ENCODE results near the gene CELF4.

CELF4 gene

GRCh38 chr18:37441821-37442220 is 123.8 kb downstream of the CELF4 start:
- DNase-seq (ENCODE audit: low read depth, low spot score): no peak
- ChIA-PET POLR2A (no interaction called here), CTCF (interaction anchor here (1.5 kb wide), 2 partner anchors 12 to 33 kb away, joined by 3 to 5 read pairs; no protein-coding TSS in a partner anchor)
- no peak overlapping the region for H3K4me3 ChIP-seq (ENCODE audit: low read depth, low read length)
- TF ChIP-seq CTCF (IDR thresholded peaks at IDR 0.05; ENCODE audit: insufficient read depth, low read length, missing control alignments): no peak

GRCh38 chr18:37440206-37440605 is 125.4 kb downstream of the CELF4 start:
- POLR2A ChIA-PET: no interaction called here
- H3K4me3 ChIP-seq (ENCODE audit: low read depth, low read length): no peak overlapping the region
- CTCF ChIA-PET: no interaction called here
- no peak for DNase-seq (ENCODE audit: low read depth, low spot score)
- TF ChIP-seq CTCF (IDR thresholded peaks at IDR 0.05; ENCODE audit: insufficient read depth, low read length, missing control alignments): no peak

- CTCF ChIA-PET: interaction anchor here (1.1 kb wide), 1 partner anchor 37 kb away, joined by 3 read pairs; no protein-coding TSS in a partner anchor
- POLR2A ChIA-PET: no interaction called here
- no peak overlapping the region for H3K4me3 ChIP-seq (ENCODE audit: low read depth, low read length)
- TF ChIP-seq CTCF (IDR thresholded peaks at IDR 0.05; ENCODE audit: insufficient read depth, low read length, missing control alignments): no peak
- no peak for DNase-seq (ENCODE audit: low read depth, low spot score)
Measured at GRCh38 chr18:37438417-37439180, 127.0 kb downstream of the CELF4 start.

- H3K4me3 ChIP-seq (ENCODE audit: low read depth, low read length): no peak overlapping the region
- TF ChIP-seq CTCF (IDR thresholded peaks at IDR 0.05; ENCODE audit: insufficient read depth, low read length, missing control alignments): no peak
- POLR2A ChIA-PET: no interaction called here
- CTCF ChIA-PET: interaction anchor here (0.7 to 1.1 kb wide), 2 partner anchors 35 to 103 kb away, joined by 3 read pairs; no protein-coding TSS in a partner anchor
- no peak for DNase-seq (ENCODE audit: low read depth, low spot score)
Measured at GRCh38 chr18:37435996-37436395, 129.6 kb downstream of the CELF4 start.

GRCh38 chr18:37435150-37435867 is 130.3 kb downstream of the CELF4 start:
- POLR2A ChIA-PET: no interaction called here
- TF ChIP-seq CTCF (IDR thresholded peaks at IDR 0.05; ENCODE audit: insufficient read depth, low read length, missing control alignments): no peak
- CTCF ChIA-PET: interaction anchor here (1.1 kb wide), 1 partner anchor 34 kb away, joined by 3 read pairs; no protein-coding TSS in a partner anchor
- no peak overlapping the region for H3K4me3 ChIP-seq (ENCODE audit: low read depth, low read length)
- no peak for DNase-seq (ENCODE audit: low read depth, low spot score)

DNA sequence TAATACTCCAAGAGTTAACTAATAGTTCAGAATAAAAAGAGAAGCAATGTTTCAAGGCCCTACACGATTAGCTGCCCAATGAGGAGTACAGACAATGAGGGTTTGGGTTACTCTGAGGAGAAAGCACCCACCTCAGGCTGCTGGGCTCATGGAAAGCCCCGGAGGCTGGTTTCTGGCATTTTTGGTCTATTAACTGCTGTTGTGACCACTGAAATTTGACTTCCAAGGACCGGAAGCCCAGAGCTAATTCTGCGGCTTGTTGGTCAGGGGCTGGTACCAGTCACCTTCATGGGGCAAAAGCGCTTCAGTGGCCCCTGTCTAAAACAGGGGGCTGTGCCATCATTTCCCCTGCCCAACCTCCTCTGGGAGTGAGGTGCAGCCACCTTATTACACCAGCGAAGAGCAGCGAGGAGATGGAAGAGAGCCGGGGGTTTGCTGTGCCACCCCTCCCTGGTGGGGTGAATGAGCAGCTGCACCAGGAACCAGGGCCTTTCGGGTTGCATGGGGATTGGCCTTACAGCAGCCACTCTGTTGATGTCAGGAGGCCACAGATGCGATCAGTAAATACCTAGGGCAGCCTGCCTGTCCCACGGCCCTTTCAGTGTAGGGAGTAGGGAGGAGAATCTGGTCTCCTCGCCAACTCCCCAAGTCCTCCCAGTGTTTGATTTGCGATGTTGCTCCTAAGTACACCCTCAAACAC is 131.3 kb downstream of the CELF4 start:
- no peak overlapping the region for H3K4me3 ChIP-seq (ENCODE audit: low read depth, low read length)
- no peak for DNase-seq (ENCODE audit: low read depth, low spot score)
- ChIA-PET POLR2A (no interaction called here), CTCF (no interaction called here)
- TF ChIP-seq CTCF (IDR thresholded peaks at IDR 0.05; ENCODE audit: insufficient read depth, low read length, missing control alignments): no peak

Data from AG04449 (cell line).